ENCODE data around the gene KCNAB2. TPM values are rescaled to one million over a fixed set of nuclear protein-coding genes. Genes with fewer than 3 reads are reported as not detected.

Gene KCNAB2
- total RNA-seq, 1 donor from 2014 or later: 3.1 TPM

DNA sequence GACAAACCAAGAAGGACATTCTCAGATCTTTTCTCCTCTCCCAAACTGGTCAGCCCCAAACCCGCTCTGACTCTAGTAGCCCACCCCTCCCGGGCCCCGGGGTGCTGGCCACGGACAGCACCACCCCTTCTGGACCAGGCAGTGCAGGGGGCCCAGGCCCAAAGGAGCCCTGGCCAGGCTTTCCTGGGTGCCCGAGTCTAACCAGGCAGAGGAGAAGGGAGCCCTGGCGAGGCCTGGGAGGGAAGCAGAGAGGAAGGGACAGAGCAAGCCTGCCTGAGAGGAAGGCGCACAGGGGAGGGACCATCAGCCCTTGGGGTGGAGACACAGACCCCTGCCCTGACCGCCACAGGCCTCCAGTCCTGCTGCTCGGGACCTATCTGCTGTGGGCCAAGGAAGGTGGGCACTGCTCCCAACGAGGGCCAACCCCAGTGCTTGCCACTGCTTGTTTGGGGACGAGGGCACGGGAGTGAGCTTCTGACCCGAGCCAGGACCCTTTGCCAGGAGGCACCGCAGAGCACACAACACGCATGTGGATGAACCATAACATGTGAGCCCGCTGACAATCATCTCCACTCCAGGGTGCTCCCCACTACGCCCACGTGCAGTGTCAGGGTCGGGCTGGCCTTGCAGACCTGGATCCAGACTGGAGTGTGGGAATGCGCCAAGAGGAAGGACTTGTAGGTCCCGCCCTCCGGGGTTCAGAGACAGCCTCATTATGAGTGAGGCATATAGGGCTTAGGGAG lies 57.6 kb downstream of the KCNAB2 start:
- DNase-seq (ENCODE audit: low read depth): no peak
- no peak overlapping the region for H3K4me3 Mint-ChIP-seq (ENCODE audit: unreplicated experiment)
- Histone ChIP-seq H4K20me1 (ENCODE audit: insufficient read depth, low read length) (peaks cover 1% of the 10 kb centered on the region), H2AFZ (ENCODE audit: low read depth, low read length) (no peak overlapping the region), H3K4me3 (ENCODE audit: insufficient read depth, low read depth, low read length) (no peak overlapping the region), H3K27me3 (ENCODE audit: insufficient read depth, low read length) (no peaks in the 10 kb centered on the region), H3K4me1 (ENCODE audit: insufficient read depth, low read length) (no peaks in the 10 kb centered on the region), H3K79me2 (ENCODE audit: insufficient read depth, low read length) (no peaks in the 10 kb centered on the region), H3K4me2 (ENCODE audit: low read length) (no peak overlapping the region), H3K9me3 (ENCODE audit: insufficient read depth, low read depth, low read length) (no peaks in the 10 kb centered on the region), H3K36me3 (ENCODE audit: insufficient read depth, low read length) (no peaks in the 10 kb centered on the region), H3K9ac (ENCODE audit: low read length) (no peak overlapping the region), H3K27ac (ENCODE audit: low read depth, low read length) (no peak overlapping the region)
- FAIRE-seq: no peak
- no peaks in the 10 kb centered on the region for H3K4me1 Mint-ChIP-seq (ENCODE audit: low read depth, unreplicated experiment)
- peaks cover 4% of the 10 kb centered on the region for H3K9me3 Mint-ChIP-seq (ENCODE audit: unreplicated experiment)
- no peak overlapping the region for H3K27ac Mint-ChIP-seq (ENCODE audit: unreplicated experiment)
- TF ChIP-seq EZH2 (IDR thresholded peaks at IDR 0.05; ENCODE audit: insufficient read depth, low read length): no peak
- TF ChIP-seq, protein P1, sequence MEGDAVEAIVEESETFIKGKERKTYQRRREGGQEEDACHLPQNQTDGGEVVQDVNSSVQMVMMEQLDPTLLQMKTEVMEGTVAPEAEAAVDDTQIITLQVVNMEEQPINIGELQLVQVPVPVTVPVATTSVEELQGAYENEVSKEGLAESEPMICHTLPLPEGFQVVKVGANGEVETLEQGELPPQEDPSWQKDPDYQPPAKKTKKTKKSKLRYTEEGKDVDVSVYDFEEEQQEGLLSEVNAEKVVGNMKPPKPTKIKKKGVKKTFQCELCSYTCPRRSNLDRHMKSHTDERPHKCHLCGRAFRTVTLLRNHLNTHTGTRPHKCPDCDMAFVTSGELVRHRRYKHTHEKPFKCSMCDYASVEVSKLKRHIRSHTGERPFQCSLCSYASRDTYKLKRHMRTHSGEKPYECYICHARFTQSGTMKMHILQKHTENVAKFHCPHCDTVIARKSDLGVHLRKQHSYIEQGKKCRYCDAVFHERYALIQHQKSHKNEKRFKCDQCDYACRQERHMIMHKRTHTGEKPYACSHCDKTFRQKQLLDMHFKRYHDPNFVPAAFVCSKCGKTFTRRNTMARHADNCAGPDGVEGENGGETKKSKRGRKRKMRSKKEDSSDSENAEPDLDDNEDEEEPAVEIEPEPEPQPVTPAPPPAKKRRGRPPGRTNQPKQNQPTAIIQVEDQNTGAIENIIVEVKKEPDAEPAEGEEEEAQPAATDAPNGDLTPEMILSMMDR (IDR thresholded peaks at IDR 0.05; ENCODE audit: insufficient read depth, low read depth, low read length): no peak
- peaks cover 31% of the 10 kb centered on the region for H3K27me3 Mint-ChIP-seq (ENCODE audit: low read depth, unreplicated experiment)
- H3K36me3 Mint-ChIP-seq (ENCODE audit: low read depth, unreplicated experiment): peaks cover 3% of the 10 kb centered on the region

DNA sequence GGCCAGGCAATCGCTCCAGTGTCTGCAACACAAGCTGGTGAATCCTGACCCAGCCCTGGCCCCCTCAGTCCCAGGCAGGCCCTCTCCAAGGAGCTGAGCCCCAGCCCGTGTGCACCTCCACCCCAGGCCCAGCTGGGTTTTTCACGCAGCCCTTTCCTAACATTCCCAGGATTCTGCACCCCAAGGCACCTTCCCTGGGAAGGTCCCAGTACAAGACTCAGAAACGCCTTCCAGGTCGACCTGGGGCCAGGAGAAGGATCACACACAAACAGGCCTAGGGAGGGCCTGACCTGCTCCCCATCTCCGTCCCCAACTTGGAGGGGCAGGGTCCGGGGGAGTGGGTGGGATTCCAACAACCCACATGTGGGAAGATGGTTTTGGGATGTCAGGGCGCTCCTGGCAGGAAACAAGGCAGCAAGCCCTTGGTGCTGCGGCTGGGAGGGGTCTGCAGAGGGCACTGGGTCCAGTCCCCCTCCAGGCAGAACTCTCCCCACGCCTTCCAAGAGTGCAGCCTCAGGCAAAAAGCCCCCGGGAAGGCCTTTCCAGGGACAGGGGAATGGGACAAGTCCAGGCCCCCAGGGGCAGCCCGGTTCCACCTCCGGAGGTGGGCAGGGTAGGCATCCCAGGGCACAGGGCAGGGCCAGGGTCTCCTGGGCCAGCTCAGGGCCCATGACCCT lies 58.3 kb downstream of the KCNAB2 start:
- no peak for DNase-seq (ENCODE audit: low read depth)
- Mint-ChIP-seq H3K36me3 (ENCODE audit: low read depth, unreplicated experiment) (no peaks in the 10 kb centered on the region), H3K4me3 (ENCODE audit: unreplicated experiment) (no peak overlapping the region), H3K4me1 (ENCODE audit: low read depth, unreplicated experiment) (no peaks in the 10 kb centered on the region), H3K27ac (ENCODE audit: unreplicated experiment) (no peak overlapping the region), H3K27me3 (ENCODE audit: low read depth, unreplicated experiment) (peaks cover 31% of the 10 kb centered on the region), H3K9me3 (ENCODE audit: unreplicated experiment) (no peaks in the 10 kb centered on the region)
- Histone ChIP-seq H3K36me3 (ENCODE audit: insufficient read depth, low read length) (no peaks in the 10 kb centered on the region), H3K27ac (ENCODE audit: low read depth, low read length) (no peak overlapping the region), H3K4me1 (ENCODE audit: insufficient read depth, low read length) (no peaks in the 10 kb centered on the region), H4K20me1 (ENCODE audit: insufficient read depth, low read length) (peaks cover 5% of the 10 kb centered on the region), H3K4me2 (ENCODE audit: low read length) (no peak overlapping the region), H2AFZ (ENCODE audit: low read depth, low read length) (no peak overlapping the region), H3K4me3 (ENCODE audit: insufficient read depth, low read depth, low read length) (no peak overlapping the region), H3K27me3 (ENCODE audit: insufficient read depth, low read length) (no peaks in the 10 kb centered on the region), H3K79me2 (ENCODE audit: insufficient read depth, low read length) (no peaks in the 10 kb centered on the region), H3K9ac (ENCODE audit: low read length) (no peak overlapping the region), H3K9me3 (ENCODE audit: insufficient read depth, low read depth, low read length) (no peaks in the 10 kb centered on the region)
- TF ChIP-seq EZH2 (IDR thresholded peaks at IDR 0.05; ENCODE audit: insufficient read depth, low read length): no peak
- TF ChIP-seq, protein P1 (IDR thresholded peaks at IDR 0.05; ENCODE audit: insufficient read depth, low read depth, low read length): no peak
- no peak for FAIRE-seq

DNA sequence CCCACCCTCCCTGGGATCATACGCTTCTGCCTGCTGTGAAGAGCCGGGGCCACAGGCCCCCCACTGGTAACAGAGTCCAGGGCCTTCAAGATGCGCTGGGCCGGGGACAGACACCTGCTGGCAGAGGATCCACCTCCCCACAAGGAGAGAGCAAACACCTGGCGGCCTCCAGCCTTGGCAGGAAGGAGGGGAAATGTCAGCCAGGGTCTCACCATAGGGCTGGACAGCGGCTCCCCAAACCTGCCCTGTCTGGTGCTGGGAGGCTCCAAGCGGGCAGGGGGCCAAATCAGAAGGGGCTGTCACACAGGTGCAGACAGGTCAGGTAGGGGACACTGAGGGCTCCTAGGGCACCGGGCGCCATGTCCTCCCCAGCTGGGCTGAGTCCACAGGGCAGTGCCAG lies 58.9 kb downstream of the KCNAB2 start:
- Histone ChIP-seq H3K36me3 (ENCODE audit: insufficient read depth, low read length) (no peaks in the 10 kb centered on the region), H3K27ac (ENCODE audit: low read depth, low read length) (no peak overlapping the region), H3K9me3 (ENCODE audit: insufficient read depth, low read depth, low read length) (no peaks in the 10 kb centered on the region), H3K27me3 (ENCODE audit: insufficient read depth, low read length) (no peaks in the 10 kb centered on the region), H3K9ac (ENCODE audit: low read length) (no peak overlapping the region), H3K79me2 (ENCODE audit: insufficient read depth, low read length) (no peaks in the 10 kb centered on the region), H3K4me3 (ENCODE audit: insufficient read depth, low read depth, low read length) (no peak overlapping the region), H3K4me1 (ENCODE audit: insufficient read depth, low read length) (no peaks in the 10 kb centered on the region), H4K20me1 (ENCODE audit: insufficient read depth, low read length) (peaks cover 5% of the 10 kb centered on the region), H3K4me2 (ENCODE audit: low read length) (no peak overlapping the region), H2AFZ (ENCODE audit: low read depth, low read length) (no peak overlapping the region)
- DNase-seq (ENCODE audit: low read depth) (no peak), FAIRE-seq (no peak)
- Mint-ChIP-seq H3K36me3 (ENCODE audit: low read depth, unreplicated experiment) (no peaks in the 10 kb centered on the region), H3K4me3 (ENCODE audit: unreplicated experiment) (no peak overlapping the region), H3K27me3 (ENCODE audit: low read depth, unreplicated experiment) (peaks cover 31% of the 10 kb centered on the region), H3K4me1 (ENCODE audit: low read depth, unreplicated experiment) (no peaks in the 10 kb centered on the region), H3K9me3 (ENCODE audit: unreplicated experiment) (no peaks in the 10 kb centered on the region), H3K27ac (ENCODE audit: unreplicated experiment) (no peak overlapping the region)
- TF ChIP-seq, protein P1 (IDR thresholded peaks at IDR 0.05; ENCODE audit: insufficient read depth, low read depth, low read length): no peak
- TF ChIP-seq EZH2 (IDR thresholded peaks at IDR 0.05; ENCODE audit: insufficient read depth, low read length): no peak

Measured in astrocyte (in vitro differentiated cells and primary cell).